Adrenal gland (tissue), 5 donors: ENCODE results near the gene TCERG1L.

Source experiments
- POLR2A ChIP-seq, 2 donors: fragments of 450-650 bp; IDR thresholded peaks; one replicate each; pipeline ENCODE4 v1.6.1; 2017; ENCODE audit warnings: antibody characterized with exemption in 2 of 2, mild to moderate bottlenecking in 2 of 2, moderate library complexity in 1 of 2
- TF ChIP-seq, protein P1 (sequence below), 6 experiments: fragments of 450-650 bp in 4 of 6; fragments of 200-600 bp in 2 of 6; sonication (generic) in 1 of 6; IDR thresholded peaks; 1 replicate in 5 of 6; 2 replicates in 1 of 6; pipeline versions ENCODE4 v1.5.1 to v1.8.0; 2016 to 2021; ENCODE audit warnings: antibody characterized with exemption in 6 of 6, mild to moderate bottlenecking in 2 of 6, moderate library complexity in 1 of 6
- donor health status: DM: no; HTN: no; CAD: no.

DNA sequence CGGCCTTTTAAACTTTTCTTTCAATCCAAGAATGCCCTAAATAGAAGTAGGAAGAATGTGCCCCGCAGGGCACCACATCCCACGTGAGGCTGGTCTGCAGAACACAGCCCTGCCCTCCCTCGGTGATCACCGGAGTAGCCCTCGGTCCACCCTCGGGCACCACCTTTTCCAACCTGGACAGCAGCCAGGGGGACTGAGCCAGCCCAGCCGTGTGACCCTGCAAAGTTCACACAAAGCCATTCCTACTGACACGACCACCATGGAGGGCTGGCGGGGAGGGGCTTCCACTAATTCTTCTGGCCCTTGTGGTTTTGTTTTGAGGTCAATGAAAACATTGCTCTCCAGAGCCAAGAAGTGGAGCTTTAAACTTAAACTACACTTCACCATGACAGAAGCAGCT, 132.2 kb downstream of the TCERG1L start:
- TF ChIP-seq, protein P1, sequence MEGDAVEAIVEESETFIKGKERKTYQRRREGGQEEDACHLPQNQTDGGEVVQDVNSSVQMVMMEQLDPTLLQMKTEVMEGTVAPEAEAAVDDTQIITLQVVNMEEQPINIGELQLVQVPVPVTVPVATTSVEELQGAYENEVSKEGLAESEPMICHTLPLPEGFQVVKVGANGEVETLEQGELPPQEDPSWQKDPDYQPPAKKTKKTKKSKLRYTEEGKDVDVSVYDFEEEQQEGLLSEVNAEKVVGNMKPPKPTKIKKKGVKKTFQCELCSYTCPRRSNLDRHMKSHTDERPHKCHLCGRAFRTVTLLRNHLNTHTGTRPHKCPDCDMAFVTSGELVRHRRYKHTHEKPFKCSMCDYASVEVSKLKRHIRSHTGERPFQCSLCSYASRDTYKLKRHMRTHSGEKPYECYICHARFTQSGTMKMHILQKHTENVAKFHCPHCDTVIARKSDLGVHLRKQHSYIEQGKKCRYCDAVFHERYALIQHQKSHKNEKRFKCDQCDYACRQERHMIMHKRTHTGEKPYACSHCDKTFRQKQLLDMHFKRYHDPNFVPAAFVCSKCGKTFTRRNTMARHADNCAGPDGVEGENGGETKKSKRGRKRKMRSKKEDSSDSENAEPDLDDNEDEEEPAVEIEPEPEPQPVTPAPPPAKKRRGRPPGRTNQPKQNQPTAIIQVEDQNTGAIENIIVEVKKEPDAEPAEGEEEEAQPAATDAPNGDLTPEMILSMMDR (IDR thresholded peaks at IDR 0.05), result no peak
- no peak for TF ChIP-seq POLR2A (IDR thresholded peaks at IDR 0.05)
